Islet of Langerhans (tissue), 1 donor: ENCODE data around the gene EVA1B.

Experiments
- FAIRE-seq: peaks from one replicate; lab custom pipeline; 2011; peaks lifted over from hg19 to GRCh38; lab: Jason Lieb, UNC

The EVA1B gene

DNA sequence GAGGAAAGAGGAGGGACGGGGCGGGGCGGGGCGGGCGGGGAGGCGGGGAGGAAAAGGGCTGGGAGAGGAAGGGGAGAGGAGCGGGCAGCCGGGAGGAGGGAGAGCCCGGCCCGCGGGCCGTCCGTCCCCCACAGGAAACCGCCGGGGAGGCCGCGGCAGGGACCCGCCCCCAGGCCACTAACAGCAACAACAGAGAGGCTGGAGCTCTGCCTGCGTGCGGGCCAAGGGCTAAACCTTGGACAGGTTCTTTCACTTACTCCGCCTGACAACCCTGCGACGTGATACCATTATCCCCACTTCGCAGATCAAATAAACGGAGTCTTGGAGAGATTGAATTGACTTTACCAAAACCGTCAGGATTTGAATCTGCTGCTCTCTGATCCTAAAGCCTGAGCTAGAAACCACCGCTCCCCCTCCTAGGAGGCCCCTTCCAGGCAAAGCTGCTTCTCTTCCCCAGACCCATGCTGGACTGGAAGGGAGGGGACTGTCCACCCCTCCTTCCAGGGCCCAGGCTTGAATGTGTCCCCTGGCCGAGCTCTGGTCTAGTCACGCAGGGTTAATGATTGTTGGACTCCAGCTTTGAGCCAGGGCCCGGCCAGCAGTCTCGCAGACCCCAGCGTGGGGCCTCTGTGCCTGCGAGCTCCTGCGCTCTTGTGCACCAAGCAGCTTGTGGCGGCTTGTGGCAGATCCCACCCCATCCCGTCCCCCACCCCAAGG lies at the start of gene EVA1B:
EVA1B (minus strand) TSS at position 10 of the 717 bp plus-strand sequence. CDS start 608 bp downstream, outside the sequence.
- FAIRE-seq: no peak

DNA sequence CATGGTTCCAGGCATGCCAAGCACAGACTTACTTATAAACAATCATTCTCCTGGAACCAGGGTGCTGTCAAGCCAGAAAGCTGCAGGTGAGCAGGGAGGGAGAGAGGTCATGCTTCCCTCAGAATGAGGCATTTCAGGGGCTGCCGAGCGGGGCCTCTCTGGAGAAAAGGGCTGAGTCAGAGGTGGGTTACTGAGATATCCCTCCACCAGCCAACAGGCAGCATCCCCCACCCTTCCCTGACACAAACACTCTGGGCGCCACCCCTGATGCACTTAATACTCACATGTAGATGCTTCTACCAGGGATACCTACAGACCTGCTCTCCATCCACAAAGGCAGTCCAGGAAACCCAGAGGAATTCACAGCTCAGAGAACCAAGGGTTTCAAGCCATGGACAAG lies 49.2 kb upstream of the EVA1B start:
- no peak for FAIRE-seq

DNA sequence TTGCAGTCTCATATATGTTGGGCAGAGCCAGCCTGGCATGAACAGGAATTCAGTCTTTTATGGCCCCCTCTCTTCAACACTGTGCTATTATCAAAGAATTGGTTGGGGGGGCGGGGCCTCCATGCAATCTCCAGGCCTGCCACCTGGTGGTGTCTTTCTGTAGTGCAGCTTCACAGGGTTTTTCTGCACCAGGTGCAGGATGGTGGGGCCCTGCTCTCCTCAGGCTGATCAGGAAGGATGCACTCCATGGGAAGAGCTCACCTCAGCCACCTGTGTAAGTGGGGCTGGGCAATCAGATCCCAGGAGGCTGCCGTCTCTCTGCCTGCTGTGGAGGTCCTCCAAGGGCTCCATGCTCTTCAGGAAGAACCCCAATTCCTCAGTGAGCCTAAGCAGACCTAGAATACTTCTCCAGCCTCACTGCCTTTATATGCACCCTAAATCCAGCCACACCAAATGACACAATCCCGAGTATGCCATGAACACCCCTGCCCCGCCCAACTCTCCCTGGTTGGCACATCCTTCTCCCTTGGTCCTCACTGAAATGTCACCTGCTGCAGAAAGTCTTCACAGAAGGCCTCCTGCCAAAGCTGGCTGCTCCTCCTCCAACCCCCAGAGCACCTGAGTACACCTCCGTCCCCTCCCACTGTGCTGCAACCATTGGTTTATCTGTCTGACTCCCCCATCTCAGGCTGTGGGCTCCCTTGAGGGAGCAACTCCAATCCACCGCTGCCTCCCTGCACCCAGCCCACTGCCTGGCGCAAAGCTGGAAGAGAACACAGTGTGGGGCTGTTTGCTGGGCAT lies 45.8 kb upstream of the EVA1B start:
- no peak for FAIRE-seq

- FAIRE-seq: no peak
Measured at GRCh38 chr1:36367798-36368197, 44.4 kb upstream of the EVA1B start.

GRCh38 chr1:36367066-36367465 lies 43.6 kb upstream of the EVA1B start:
- FAIRE-seq: no peak

DNA sequence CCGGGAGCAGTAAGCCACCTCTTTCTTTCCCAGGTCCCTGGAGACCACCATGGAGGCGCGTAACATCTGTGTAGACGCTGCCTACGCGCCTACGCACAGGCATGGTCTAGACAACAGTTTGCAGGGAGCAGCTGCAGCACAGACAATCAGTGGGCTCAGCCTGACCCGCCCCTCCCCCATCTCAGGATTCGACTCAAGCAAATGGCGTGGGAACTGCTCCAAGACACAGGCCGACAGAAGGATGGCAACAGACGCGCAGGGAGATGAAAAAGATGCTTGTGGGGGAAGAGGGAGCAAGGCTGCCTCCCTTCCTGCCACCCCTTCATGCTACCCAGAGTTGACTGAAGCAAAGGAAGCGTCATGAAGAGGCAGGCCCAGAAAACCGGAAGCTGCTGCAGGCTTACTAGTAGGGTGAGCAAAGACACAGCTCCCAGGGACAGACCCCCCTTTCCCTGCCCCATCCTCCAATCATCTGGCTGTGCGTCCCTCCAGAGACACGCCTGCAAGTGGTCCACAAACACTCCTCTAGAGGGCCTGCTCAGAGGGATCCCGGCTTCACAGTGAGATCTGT lies 42.7 kb upstream of the EVA1B start:
- FAIRE-seq: no peak

GRCh38 chr1:36365381-36365780 lies 41.9 kb upstream of the EVA1B start:
- FAIRE-seq: no peak

DNA sequence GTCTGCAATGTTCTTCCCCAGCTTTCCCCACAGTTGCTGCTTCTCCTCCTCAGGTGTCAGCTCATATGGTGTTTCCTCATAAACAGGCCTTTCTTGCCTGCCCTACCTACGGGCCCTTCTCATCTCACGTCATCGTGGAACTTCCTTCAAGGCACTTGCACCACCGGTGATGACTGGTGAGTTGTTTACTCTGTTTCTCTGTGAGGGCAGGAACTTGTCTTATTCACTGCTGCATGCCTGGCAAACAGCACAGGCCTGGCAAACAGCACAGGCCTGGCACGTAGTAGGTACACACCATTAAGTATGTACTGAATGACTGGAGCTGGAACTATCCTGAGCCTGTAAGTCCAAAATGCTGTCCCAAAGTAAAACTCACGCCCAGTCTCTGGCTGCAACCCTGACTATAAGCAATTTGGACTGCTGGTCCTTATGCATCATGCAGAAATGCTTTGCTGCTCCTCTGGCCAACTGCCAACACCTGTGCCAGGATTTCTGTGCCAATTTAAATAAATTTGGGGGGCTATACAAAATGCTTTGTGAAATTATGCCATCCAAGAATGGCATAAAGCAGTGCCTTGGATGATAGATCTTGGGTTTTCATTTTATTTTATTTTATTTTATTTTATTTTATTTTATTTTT lies 36.6 kb upstream of the EVA1B start:
- no peak for FAIRE-seq

GRCh38 chr1:36359383-36359782 lies 35.9 kb upstream of the EVA1B start:
- no peak for FAIRE-seq

DNA sequence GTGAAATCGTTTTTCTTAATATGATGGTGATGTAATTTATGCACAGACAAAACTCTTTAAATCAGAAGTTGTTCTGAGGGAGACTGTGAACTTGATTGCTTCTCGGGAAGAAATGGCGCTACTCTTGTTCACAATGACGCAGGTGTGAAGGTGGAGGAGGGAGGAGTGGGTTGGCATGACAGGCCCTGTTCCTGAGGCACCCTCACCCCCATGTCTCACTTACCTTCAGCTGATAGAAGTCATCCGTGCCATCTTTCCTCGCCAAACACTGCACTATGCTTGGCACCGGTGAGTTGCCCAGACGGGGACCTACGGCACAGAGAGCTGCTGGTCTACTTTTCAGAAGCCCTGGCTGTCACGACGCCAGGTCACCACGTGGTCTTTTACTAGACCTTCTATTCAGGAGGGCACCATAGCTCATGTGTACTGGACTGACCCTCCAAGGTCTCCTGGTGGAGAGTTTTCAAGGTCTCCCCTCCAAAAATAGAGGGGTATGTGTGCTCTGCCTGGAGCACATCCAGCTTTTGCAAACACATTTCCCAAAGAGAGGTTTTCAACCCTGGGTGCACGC lies 35.2 kb upstream of the EVA1B start:
- no peak for FAIRE-seq

DNA sequence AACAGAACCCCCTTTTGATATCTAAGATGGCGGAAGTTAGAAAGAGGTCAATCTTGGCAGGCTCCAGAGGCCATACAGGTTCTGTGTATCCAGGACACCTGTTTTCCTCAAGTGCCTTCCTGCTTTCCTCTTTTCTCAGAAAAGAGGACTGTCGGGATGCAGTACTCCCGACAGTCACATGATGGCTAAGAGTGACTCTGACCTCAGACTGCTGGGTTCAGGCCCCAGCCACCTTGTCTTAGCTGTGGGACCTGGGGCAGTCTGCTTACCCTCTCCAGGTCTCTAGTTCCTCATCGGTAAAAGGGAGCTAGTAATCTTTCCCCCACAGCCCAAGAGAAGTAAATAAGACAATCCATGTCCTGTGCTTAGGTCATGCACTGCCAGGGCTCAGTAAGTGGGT lies 32.4 kb upstream of the EVA1B start:
- FAIRE-seq: no peak

DNA sequence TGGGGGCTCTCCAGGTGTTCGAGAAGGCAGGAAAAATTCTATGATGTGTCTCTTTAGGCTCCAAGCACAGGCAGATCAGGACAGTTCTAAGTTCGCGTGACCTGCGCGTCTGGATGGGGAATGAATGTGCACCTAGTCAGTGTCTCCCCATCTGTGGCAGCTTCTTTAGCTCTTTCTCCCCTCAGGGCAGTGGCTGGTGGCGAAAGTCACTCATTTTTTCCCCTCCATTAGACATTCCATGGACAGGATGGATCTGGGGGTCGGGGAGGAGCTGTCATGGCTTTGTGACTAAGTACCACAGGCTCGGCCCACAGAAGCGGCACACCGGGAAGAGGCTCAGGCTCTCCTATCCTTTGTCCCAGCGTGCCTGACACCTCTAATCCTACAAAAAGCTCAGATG lies 31.0 kb upstream of the EVA1B start:
- FAIRE-seq: no peak

GRCh38 chr1:36352910-36353878 lies 29.7 kb upstream of the EVA1B start:
- FAIRE-seq: no peak

DNA sequence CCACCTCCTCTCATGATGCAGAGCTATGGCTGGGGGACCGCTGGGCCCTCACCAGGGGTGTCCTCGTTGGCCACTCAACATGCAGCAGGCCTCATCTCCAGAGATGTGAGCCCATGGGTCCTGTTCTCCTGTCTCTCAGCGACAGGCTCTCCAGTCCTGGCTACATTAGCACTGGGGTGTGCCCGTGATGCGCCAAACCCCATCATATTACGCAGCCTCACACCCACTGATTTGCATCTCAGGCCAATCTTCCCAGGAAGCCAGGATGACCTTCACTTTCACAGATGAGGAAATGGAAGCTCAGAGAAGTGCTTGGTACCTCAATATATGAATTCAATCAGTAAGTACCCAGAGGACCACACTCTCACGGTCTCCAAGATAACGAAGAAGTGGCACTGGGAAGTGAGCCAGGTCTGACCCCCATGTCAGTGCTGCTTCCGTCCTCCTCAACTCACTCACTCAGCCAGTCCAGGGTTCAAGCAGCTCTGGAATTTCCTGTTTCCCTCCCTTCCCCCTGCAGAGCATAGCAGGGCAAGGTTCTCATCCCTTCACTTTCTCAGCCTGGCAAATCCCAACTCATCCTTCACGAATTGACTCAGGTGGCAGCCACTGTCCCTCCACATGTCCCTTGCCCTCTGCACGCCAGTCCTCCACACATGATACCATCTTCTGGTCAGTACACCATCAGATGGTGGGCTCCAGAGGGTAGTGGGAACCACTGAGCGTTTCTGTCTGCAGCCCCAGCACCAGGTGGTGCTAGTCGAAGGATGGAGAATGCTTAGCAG lies 28.9 kb upstream of the EVA1B start:
- no peak for FAIRE-seq

DNA sequence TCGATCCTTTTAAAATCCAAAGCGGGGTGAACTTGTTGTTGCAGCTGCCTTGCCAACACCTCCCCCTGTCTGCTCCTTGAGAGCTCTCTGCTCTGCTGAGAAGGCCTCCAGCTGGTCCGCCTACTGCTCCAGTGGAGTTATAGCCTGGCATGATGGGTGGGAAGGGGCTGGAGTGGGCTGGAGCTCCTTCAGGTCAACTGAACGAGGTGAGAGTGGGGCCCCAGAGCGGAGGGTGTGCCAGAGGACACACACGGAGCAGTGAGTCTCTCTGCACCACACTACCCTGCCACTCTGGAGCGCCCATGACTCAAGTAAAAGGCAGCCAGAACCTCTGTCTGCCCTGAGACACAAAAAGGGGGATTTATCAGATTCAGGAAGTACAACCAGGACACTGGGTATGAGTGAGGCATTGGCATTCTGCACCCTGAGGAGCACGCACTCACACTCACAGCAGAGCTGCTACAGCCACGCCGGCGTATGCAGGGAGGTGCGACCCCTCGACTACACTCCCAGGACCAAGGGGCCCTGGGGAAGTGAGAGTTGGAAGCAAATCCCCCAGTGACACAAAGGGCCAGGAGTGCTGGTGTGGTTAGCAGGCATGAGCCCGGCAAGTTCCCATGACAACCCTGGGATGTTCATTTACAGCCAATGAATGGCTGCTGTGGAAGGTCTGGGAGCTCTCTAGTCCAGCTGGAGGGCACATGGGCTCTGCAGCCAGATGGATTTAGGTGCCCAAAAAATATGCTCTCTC lies 28.0 kb upstream of the EVA1B start:
- FAIRE-seq: no peak

- no peak for FAIRE-seq
Measured at GRCh38 chr1:36350659-36351226, 27.3 kb upstream of the EVA1B start.

DNA sequence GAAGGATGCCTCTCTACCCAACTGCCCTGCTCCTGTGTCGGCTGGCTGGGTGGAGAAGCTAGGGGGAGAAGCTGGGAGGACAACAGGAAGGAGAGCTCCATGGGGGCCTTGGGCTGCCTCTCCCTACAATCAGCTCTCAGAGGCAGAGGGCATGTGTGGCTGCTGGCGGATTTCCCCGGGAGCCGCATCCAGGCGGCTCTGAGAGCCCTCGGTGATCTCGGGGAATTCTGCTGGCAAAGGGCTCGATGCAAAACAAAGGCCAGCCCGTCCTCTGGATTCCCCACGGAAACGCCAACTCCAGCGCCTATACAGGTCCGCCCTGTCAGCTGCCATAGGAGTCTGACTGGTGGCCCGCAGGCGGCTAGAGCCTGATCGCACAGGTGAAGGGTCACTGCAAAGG lies 26.4 kb upstream of the EVA1B start:
- FAIRE-seq: no peak

DNA sequence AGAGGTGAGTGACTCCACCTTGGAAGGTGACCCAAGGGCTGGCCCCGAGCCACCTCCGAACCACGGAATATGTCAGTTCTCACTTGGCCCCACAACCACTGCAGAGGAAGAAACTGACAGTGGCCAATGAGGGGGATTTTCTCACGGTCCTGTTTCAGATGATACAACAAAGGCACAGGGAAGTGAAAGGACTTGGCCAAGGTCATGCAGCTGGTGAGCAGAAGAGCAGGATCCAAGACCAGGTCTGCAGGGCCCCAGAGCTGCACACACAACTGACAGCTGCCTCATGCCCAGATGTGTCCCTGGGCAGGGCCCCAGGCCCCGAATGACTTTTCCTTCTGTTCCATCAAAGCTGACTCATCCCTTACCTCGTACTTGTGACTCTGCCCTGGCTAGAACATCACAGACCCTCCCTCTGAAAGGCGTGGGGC lies 25.8 kb upstream of the EVA1B start:
- no peak for FAIRE-seq

DNA sequence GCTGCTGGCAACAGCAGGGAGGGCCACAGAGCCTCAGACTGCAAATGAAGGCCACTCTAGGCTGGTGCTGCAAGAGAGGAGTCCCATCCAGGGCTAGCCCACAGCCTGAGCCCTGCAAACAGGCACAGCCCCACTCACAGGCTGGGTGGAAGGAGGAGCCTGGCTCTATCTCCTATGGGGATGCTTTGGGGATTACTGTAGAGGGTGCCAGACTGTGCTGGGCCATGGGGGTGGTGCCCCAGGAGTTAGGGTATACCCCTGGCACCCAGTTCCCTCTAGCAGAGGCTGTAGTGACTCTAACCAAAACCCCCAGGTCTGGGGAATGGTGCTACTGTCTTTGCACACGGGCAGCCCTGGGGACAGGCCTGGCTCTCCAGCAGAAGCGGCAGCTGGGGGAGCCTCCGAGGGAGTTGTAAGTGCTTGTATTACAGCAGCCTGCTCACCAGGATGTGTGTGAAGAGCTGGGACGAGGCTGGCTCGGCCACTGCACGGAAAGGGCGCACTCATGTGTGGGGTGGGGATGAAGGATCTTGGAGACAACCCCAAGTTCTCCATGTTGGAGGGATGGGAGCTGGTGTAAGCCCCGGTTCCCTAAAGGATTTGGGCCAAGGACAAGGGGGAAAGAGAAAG lies 23.4 kb upstream of the EVA1B start:
- no peak for FAIRE-seq
